Colonic mucosa (tissue), 4 donors: Measurements from ENCODE around the gene RNASEH2B. TPM values are rescaled to one million over a fixed set of nuclear protein-coding genes. Genes with fewer than 3 reads are reported as not detected.
A peak's percentile ranks its signal among the peaks of the same experiment; 100 is the strongest.

ENCODE experiments used
- DNase-seq: peaks from one replicate; pipeline ENCODE4 v3.0.0-alpha.2; 2020
- H3K27ac ChIP-seq: fragments of 200-600 bp; one replicate; pipeline ENCODE4 v1.8.0; 2021
- H3K27me3 ChIP-seq: fragments of 200-600 bp; one replicate; pipeline ENCODE4 v1.8.0; 2021
- H3K36me3 ChIP-seq: fragments of 200-600 bp; one replicate; pipeline ENCODE4 v1.8.0; 2021
- H3K4me1 ChIP-seq: fragments of 200-600 bp; one replicate; pipeline ENCODE4 v1.8.0; 2021; ENCODE audit warnings: mild to moderate bottlenecking
- H3K4me3 ChIP-seq: fragments of 200-600 bp; one replicate; pipeline ENCODE4 v1.8.0; 2021
- H3K9ac ChIP-seq, 2 donors: one replicate each; pipeline ENCODE4 v1.7.0; 2013; ENCODE audit warnings: control low read depth in 2 of 2, low read depth in 2 of 2, low read length in 2 of 2
- H3K9me3 ChIP-seq: fragments of 200-600 bp; one replicate; pipeline ENCODE4 v1.8.0; 2021
- CTCF ChIP-seq: fragments of 200-600 bp; IDR thresholded peaks from one replicate; pipeline ENCODE4 v1.8.0; 2022; ENCODE audit warnings: antibody characterized with exemption, mild to moderate bottlenecking
- intact Hi-C: fragments of 100-400 bp; cut with DNase I; formaldehyde crosslinking; loops from one replicate; pipeline ENCODE4 v1.14.1; 2022
- total RNA-seq, 2 donors: library from RNA; stranded (reverse); fragmentation: NEBNext Ultra II Directional in 1 of 2; extraction: Animal tissue kit (Norgen Biotek cat#: 25700) in 1 of 2; gene quantifications; one replicate each; pipeline ENCODE4 v1.2.1, GENCODE V29; 2021
- donor health status: healthy.
- donor health status: DM: no; HTN: no; CAD: no.
- donor health status: DM: no; HTN: no; CAD: no.

The RNASEH2B gene
- total RNA-seq, 2 donors from 2014 or later, result 22.1 to 30.1 TPM

DNA sequence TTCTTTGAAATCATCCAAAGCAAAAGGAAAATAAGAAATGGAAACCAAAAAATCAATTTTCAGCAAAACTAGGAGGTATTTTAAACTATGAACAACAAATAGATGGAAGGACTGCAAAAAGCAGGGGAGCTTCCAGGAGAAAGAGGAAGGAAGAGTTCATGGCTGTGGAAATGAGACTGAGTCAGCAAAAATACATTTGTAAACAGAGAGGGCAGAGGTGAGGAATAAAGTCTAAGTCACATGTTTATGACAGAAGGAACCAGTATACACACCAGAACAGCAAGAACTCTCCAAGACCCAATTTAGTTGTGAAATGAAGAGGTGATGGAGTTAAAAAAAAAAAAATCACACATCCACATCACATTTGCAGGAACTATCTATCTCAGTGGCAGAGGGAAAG lies 69.6 kb downstream of the RNASEH2B start:
- Histone ChIP-seq H3K27me3 (no peaks in the 10 kb centered on the region), H3K4me3 (no peak overlapping the region), H3K36me3 (no peaks in the 10 kb centered on the region), H3K4me1 (no peaks in the 10 kb centered on the region), H3K27ac (no peak overlapping the region), H3K9ac (no peak overlapping the region), H3K9me3 (no peaks in the 10 kb centered on the region)
- no peak for DNase-seq
- intact Hi-C loops, result no loop called here
- no peak for TF ChIP-seq CTCF

GRCh38 chr13:50981686-50982085 lies 72.1 kb downstream of the RNASEH2B start:
- Histone ChIP-seq H3K27ac (no peak overlapping the region), H3K27me3 (no peaks in the 10 kb centered on the region), H3K36me3 (no peaks in the 10 kb centered on the region), H3K4me1 (no peaks in the 10 kb centered on the region), H3K9me3 (no peaks in the 10 kb centered on the region), H3K9ac (no peak overlapping the region), H3K4me3 (no peak overlapping the region)
- DNase-seq, result no peak
- intact Hi-C loops, result no loop called here
- no peak for TF ChIP-seq CTCF

DNA sequence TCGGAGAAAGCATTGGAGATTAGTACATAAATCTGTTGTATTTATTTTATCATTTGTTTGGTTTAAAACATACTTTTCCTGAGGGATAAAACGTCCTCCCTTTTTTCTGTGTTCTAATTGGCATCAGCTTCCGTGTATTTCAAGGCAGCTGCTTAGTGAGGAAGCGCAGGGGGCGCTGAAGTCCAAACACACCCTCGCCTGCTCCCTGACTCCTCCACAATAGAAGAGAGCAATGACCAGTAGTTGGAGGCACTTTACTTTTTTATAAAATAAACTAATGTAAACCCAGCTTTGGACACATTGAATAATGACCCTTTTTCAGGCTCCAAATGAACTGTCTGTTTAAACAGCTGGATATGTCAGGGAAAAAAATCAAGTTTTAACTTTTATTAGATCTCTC lies 79.9 kb downstream of the RNASEH2B start:
- no peak overlapping the region for H3K27ac ChIP-seq
- TF ChIP-seq CTCF, result no peak
- intact Hi-C loops, result no loop called here
- no peak overlapping the region for H3K4me3 ChIP-seq
- H3K36me3 ChIP-seq, result no peaks in the 10 kb centered on the region
- H3K9ac ChIP-seq, result no peak overlapping the region
- no peak for DNase-seq
- no peaks in the 10 kb centered on the region for H3K9me3 ChIP-seq
- H3K4me1 ChIP-seq, result no peaks in the 10 kb centered on the region
- H3K27me3 ChIP-seq, result no peaks in the 10 kb centered on the region

DNA sequence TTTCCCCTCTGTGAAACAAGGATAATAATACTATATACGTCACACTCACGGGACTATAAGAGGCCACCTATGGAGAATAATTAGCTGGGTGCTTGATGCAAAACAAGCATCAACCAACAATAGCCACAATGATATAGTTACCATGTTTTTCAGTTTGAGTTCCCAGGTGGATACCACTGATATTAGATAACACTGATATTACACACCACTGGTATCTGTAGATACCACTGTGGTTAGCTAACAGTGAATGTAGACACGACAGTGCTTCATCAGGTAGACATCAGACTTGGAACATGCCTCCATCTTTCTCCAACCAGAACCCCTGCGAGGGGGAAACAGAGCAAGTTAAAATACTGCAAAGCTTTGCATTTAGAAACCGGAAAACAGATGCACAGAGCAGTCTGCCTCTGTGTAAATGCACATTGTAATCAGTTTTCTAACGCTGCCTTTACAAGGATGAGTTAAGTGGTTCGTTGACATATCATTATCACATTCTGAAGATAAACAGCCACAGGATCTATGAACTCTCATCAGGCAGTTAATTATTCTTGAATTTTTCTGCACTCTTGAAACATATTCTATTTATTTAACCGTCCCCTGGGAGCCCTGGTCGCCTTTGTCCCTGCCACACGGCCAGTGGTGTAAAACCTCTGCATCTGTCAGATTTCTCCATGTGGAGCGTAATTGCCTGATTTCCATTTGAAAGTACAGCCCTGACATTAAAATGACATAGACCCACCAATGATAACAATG lies 80.7 kb downstream of the RNASEH2B start:
- Histone ChIP-seq H3K27ac (no peak overlapping the region), H3K9me3 (no peaks in the 10 kb centered on the region), H3K4me1 (no peaks in the 10 kb centered on the region), H3K27me3 (no peaks in the 10 kb centered on the region), H3K4me3 (no peak overlapping the region), H3K36me3 (no peaks in the 10 kb centered on the region), H3K9ac (no peak overlapping the region)
- intact Hi-C loops, result no loop called here
- DNase-seq, result no peak
- TF ChIP-seq CTCF, result no peak

GRCh38 chr13:50990818-50991506 lies 81.4 kb downstream of the RNASEH2B start:
- Histone ChIP-seq H3K9ac (peak overlapping the region; percentile 12 to 35), H3K4me3 (no peak overlapping the region), H3K27me3 (no peaks in the 10 kb centered on the region), H3K27ac (no peak overlapping the region), H3K36me3 (no peaks in the 10 kb centered on the region), H3K9me3 (no peaks in the 10 kb centered on the region), H3K4me1 (no peaks in the 10 kb centered on the region)
- TF ChIP-seq CTCF, result no peak
- intact Hi-C loops, result no loop called here
- no peak for DNase-seq
